Spinal cord (tissue), 10 donors: ENCODE measurements around the gene KIRREL1. TPM values are rescaled to one million over a fixed set of nuclear protein-coding genes. Genes with fewer than 3 reads are reported as not detected.
"Not testable (repeated sequence)": the region's sequence is repeated elsewhere in the genome, so short reads cannot be mapped to it uniquely, and the experiment has no call there.

Source experiments
- DNase-seq, 6 donors: peaks; one replicate each; pipeline versions ENCODE4 v3.0.0 to v3.0.0-alpha.2; 2013 to 2015; ENCODE audit warnings: low spot score in 6 of 6, low read depth in 4 of 6
- H3K27ac ChIP-seq: one replicate; pipeline ENCODE4 v1.5.1; 2013; ENCODE audit warnings: low read depth, low read length, control low read depth
- H3K27me3 ChIP-seq: one replicate; pipeline ENCODE4 v1.6.1; 2013; ENCODE audit warnings: low read length; ENCODE audit not compliant: control insufficient read depth, insufficient read depth
- H3K36me3 ChIP-seq: one replicate; pipeline ENCODE4 v1.6.1; 2013; ENCODE audit warnings: low read length; ENCODE audit not compliant: control insufficient read depth, insufficient read depth
- H3K4me1 ChIP-seq: one replicate; pipeline ENCODE4 v1.6.1; 2013; ENCODE audit warnings: low read length; ENCODE audit not compliant: control insufficient read depth, insufficient read depth
- H3K4me3 ChIP-seq: one replicate; pipeline ENCODE4 v1.5.1; 2013; ENCODE audit warnings: low read depth, low read length, control low read depth
- H3K9me3 ChIP-seq: one replicate; pipeline ENCODE4 v1.6.1; 2013; ENCODE audit warnings: low read length; ENCODE audit not compliant: control insufficient read depth, insufficient read depth
- WGBS: methylation state at CpG from one replicate; pipeline ENCODE4 v1.1.5; 2013; ENCODE audit warnings: missing lambda C conversion rate; ENCODE audit not compliant: insufficient coverage; 5-methylcytosine and 5-hydroxymethylcytosine counted together
- polyA plus RNA-seq, 2 donors: library from polyadenylated mRNA; unstranded; fragments of 120-200 nt; gene quantifications; one replicate each; pipeline ENCODE4 v1.2.1, GENCODE V29; 2013; ENCODE audit not compliant: insufficient read length in 2 of 2
- total RNA-seq, 2 donors: library from RNA; depleted of rRNA in 1 of 2; stranded (reverse); fragments of 120-200 nt in 1 of 2; fragments of >200 nt in 1 of 2; gene quantifications; one replicate each; pipeline versions ENCODE4 v1.2.3 to v1.2.4, GENCODE V29; 2013 to 2014
- donor health status: healthy.

Gene KIRREL1
- total and polyA plus RNA-seq, 4 donors = 21.6 to 40.2 (median 29.2) TPM

DNA sequence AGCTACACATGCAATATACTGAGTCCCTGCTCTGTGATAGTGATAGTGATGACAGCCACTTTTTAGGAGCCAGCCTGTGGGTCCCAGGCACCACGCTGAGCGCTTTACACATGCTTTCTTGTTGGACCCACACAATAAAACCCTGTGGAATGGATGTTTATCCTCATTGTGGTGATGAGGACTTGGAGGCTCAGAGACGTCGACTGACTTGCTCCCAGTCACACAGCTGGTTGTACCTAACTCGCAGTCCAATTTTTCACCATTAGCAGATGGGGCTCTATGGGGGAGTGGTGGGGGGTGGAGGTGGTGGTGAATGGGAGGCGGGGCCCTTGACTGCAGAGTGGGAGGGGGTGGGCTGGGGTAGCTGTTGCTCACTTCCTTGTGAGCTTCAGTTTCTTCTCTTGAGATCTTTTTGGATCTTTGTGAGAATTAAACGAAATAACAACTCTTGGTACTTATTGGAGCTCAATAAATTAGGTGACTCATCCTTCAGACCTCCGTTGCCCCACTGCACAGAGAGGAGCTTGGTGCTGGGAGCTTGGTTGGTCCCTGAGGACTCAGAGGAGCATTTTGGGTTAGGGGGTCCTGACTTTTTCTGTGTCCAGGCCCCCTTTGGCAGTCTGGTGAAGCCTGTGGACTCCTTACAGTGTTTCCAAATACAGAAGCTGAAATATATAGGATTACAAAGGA lies 125.4 kb downstream of the KIRREL1 start:
- H3K27ac ChIP-seq = no peak overlapping the region
- DNase-seq = no peak
- H3K4me1 ChIP-seq = peaks cover 29% of the 10 kb centered on the region
- H3K4me3 ChIP-seq = no peak overlapping the region
- H3K36me3 ChIP-seq = no peaks in the 10 kb centered on the region
- WGBS = 80% methylated on average over 3 of the region's 8 CpGs
- H3K27me3 ChIP-seq = no peaks in the 10 kb centered on the region
- no peaks in the 10 kb centered on the region for H3K9me3 ChIP-seq

DNA sequence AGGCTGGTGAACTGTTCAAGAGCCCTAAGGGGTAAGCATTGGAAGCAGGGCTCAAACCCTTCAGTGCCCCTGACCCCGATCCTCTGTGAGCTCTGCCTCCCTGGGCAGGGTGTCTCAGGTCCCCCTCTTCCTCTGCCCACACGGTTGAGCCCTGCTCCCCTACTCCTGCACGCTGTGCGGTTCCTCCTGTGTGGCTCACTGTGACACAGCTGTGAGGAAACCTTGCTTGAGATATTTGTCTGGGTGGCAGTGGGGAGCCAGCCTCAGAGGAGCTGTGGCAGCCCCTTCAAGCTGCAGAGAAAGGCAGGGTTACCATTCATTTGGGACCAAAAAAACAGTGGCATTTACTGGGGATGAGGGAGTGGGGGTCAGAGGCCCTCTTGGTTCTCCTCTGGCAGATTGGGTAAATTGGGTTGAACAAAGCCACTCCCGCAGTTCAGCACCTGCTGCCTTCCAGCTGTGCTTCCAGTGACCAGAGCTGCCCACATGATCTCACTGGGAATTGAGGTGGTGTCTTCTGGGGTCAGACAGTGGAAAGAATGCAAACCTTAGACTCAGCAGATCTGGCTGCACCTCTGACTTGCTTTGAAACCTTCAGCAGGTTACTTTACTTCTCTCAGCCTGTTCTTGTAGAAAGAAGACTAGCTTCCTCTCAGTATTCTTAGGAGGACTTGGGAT lies 126.7 kb downstream of the KIRREL1 start:
- H3K27me3 ChIP-seq = no peaks in the 10 kb centered on the region
- H3K4me3 ChIP-seq = no peak overlapping the region
- no peak overlapping the region for H3K27ac ChIP-seq
- DNase-seq = no peak
- H3K4me1 ChIP-seq = peaks cover 24% of the 10 kb centered on the region
- H3K9me3 ChIP-seq = no peaks in the 10 kb centered on the region
- WGBS = 67% methylated on average over 4 of the region's 5 CpGs
- no peaks in the 10 kb centered on the region for H3K36me3 ChIP-seq

DNA sequence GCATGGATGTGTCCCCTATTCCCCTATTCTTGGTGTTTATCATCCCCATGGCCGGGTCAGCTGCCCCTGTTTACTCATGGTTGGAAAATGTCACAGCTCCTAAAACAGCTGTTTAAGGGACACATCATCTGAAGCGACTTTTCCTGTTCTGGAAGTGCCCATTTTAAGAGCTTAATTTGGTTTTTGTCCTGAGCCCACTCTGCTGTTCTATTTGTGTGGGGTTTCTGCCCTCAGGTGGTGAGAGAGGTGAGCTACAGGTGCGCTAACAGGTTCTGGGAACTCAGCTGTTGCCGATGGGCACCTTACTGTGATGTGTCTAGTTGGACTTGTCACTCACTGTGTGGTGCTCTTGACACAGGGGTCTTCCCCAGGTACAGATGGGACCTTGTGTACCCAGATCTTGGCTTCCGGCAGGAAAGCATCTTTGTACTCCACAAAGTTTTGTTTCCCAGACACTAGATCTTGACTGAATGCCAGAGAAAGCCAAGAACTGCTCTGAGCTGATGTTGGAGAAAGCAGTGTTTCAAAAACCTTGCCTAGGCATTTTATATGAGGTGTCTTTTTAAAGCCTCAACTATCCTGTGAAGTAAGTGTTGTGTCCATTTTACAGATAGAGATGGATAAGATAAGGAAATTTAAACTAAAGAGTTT lies 128.3 kb downstream of the KIRREL1 start:
- no peaks in the 10 kb centered on the region for H3K9me3 ChIP-seq
- no peaks in the 10 kb centered on the region for H3K36me3 ChIP-seq
- 21% methylated on average over 4 of the region's 5 CpGs for WGBS
- H3K27me3 ChIP-seq = no peaks in the 10 kb centered on the region
- H3K4me1 ChIP-seq = peaks cover 17% of the 10 kb centered on the region
- peak in 2 of 6 donors; percentile 72 to 94 for DNase-seq
- H3K27ac ChIP-seq = no peak overlapping the region
- H3K4me3 ChIP-seq = no peak overlapping the region

DNA sequence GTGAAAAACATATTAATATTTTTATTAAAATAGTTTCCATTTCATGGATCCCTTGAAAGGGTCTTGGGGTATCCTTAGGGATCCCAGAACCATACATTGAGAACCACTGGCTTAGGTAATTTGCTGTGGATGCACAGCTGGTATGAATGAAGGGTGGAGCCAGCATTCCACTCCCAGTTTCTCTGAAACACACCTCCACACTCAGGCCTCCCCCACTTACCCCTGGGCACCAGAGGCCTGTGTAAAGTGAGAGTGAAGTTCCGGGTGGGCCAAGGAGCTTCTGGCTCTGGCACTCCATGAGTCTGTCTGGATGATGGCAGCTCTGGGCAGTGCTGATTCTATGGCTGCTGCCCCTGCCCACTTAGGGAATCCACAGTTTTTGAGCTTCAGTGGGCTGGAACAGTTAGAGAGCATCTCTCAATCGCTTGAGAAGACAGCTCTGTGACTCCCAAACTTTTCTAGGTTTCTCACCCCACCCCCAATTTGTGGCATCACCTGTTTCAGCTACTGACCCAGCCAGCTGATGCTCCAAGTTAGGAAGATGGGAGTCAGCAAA lies 129.5 kb downstream of the KIRREL1 start:
- Histone ChIP-seq H3K27me3 (no peaks in the 10 kb centered on the region), H3K4me1 (peaks cover 14% of the 10 kb centered on the region), H3K36me3 (no peaks in the 10 kb centered on the region), H3K27ac (no peak overlapping the region), H3K4me3 (no peak overlapping the region), H3K9me3 (no peaks in the 10 kb centered on the region)
- WGBS = 85% methylated on average over 1 of the region's 2 CpGs
- no peak for DNase-seq

DNA sequence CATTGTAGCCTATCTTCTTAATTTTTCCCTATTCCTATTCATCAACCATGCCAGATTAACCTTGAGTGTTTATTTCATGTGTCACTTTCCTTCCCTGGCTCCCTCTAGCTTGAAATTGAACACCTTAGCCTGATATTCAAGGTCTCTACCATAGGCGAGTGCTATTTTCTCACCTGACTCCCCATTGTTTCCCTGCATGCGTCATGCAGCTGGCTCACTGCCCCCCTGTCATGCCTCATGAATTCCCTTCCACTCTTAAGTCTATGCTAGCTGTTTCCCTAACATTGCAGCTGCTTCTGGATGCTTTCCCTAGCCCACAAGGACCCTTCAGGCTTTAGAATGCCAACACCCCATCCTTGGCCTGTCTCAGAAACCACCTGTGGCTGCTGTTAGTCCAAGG lies 130.6 kb downstream of the KIRREL1 start:
- H3K4me3 ChIP-seq = no peak overlapping the region
- no peak overlapping the region for H3K27ac ChIP-seq
- no peak for DNase-seq
- WGBS = 88% methylated on average over 2 of the region's 2 CpGs
- peaks cover 6% of the 10 kb centered on the region for H3K4me1 ChIP-seq
- no peaks in the 10 kb centered on the region for H3K27me3 ChIP-seq
- H3K36me3 ChIP-seq = no peaks in the 10 kb centered on the region
- H3K9me3 ChIP-seq = no peaks in the 10 kb centered on the region

DNA sequence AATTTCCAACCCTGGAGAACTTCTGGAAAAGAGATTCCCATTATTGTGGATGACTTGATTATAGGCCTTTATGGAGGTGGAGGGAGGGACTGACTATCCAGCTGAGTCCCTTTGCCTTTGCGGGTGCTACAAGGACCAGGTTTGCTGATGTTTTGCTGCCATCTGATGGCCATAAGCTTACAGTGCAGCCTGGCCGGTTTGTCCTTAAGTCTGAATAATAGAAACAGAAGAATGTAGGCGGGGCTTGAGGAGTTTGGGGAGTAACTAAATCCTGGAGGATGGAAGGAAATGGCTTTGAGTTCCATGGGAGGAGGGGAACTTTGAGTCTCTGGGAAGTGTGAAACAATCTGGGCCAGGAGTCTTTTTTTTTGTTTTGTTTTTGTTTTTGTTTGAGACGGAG lies 131.6 kb downstream of the KIRREL1 start:
- H3K4me3 ChIP-seq = no peak overlapping the region
- WGBS = 15% methylated on average over 4 of the region's 4 CpGs
- no peaks in the 10 kb centered on the region for H3K9me3 ChIP-seq
- peaks cover 3% of the 10 kb centered on the region for H3K4me1 ChIP-seq
- peak in 5 of 6 donors; percentile 86 to 98 (median 90) for DNase-seq
- H3K27me3 ChIP-seq = no peaks in the 10 kb centered on the region
- no peaks in the 10 kb centered on the region for H3K36me3 ChIP-seq
- H3K27ac ChIP-seq = no peak overlapping the region

DNA sequence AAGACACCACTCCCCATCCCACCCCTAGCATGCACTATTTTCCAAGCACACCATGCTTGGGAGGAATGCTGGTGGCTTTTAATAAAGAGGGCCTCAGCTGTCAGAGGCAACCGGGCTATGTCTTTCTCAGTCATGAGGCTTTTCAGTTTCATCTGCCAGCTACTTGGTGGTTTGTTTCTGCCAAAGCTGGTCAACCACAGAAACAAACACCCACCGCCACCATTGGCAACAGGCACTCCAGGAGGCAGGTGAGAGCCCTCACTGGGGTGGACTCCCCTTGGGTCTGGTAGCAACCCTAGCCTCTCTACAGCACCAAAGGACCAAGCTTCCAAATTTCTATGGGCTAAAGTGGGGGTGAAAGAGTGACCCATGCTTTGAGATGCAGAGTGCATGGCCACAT lies 133.0 kb downstream of the KIRREL1 start:
- 11% methylated on average over 1 of the region's 2 CpGs for WGBS
- Histone ChIP-seq H3K27ac (no peak overlapping the region), H3K27me3 (no peaks in the 10 kb centered on the region), H3K9me3 (no peaks in the 10 kb centered on the region), H3K4me1 (no peaks in the 10 kb centered on the region), H3K36me3 (no peaks in the 10 kb centered on the region), H3K4me3 (no peak overlapping the region)
- no peak for DNase-seq

DNA sequence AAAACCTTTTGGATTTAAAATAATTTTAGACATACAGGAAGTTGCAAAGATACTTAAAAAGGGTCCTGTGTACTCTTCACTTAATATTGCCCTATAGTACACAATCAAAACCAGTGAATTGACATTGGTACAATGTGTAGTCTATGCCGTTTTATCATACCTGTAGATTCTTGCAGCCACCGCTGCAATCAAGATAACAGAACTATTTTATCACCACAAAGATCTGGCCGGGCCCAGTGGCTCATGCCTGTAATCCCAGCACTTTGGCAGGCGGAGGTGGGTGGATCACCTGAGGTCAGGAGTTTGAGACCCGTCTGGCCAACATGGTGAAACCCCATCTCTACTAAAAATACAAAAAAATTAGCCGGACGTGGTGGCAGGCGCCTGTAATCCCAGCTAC lies 135.1 kb downstream of the KIRREL1 start:
- not testable (repeated sequence) for H3K36me3 ChIP-seq, H3K27me3 ChIP-seq, DNase-seq, H3K9me3 ChIP-seq, H3K4me1 ChIP-seq, H3K4me3 ChIP-seq, H3K27ac ChIP-seq
- 89% methylated on average over 4 of the region's 8 CpGs for WGBS

DNA sequence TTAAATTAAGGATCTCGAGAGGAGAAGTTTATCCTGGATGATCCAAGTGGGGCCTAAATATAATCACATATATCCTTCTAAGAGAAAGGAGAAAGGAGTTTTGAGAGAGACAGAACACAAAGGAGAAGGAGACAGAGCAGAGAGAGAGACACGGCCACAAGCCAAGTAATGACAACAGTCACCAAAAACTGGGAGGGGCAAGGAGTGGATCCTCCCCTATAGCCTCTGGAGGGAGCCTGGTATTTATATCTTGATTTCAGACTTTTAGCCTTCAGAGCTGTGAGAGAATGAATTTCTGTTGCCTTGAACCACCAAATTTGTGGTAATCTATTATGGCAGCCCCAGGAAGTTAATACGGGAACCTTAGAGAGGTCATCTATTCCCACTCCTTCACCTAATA lies 137.8 kb downstream of the KIRREL1 start:
- Histone ChIP-seq H3K9me3 (no peaks in the 10 kb centered on the region), H3K27ac (no peak overlapping the region), H3K27me3 (no peaks in the 10 kb centered on the region), H3K4me3 (no peak overlapping the region), H3K36me3 (no peaks in the 10 kb centered on the region), H3K4me1 (no peaks in the 10 kb centered on the region)
- WGBS = 82% methylated on average over 2 of the region's 3 CpGs
- no peak for DNase-seq
